OCI-LY7 (cell line): ENCODE results near the gene DAPK1. TPM values are rescaled to one million over a fixed set of nuclear protein-coding genes. Genes with fewer than 3 reads are reported as not detected.

Experiments
- BruUV-seq: library from RNA; stranded (reverse); fragments of 400-500 nt; replicated peaks from 2 replicates; lab custom pipeline; 2021; lab: Mats Ljungman, UMichigan
- CTCF ChIA-PET: fragments of 300-600 bp; sonication (Branson Sonifier 250); formaldehyde crosslinking; loops from one replicate; lab custom pipeline; 2022; ENCODE audit warnings: antibody characterized with exemption; ENCODE audit not compliant: unreplicated experiment; lab: Charles Lee
- POLR2A ChIA-PET: fragments of 300-600 bp; sonication (Branson Sonifier 250); formaldehyde crosslinking; loops from one replicate; lab custom pipeline; 2022; ENCODE audit warnings: antibody characterized with exemption; lab: Charles Lee
- DNase-seq: peaks from one replicate; pipeline ENCODE4 v3.0.0-alpha.2; 2015; ENCODE audit warnings: low spot score
- H2AFZ ChIP-seq: fragments of 200-600 bp; sonication (generic), shearing (Covaris generic); 2 replicates; pipeline ENCODE4 v1.6.1; 2014; ENCODE audit warnings: mild to moderate bottlenecking, antibody characterized with exemption, low read length, moderate library complexity
- H3K27ac ChIP-seq: fragments of 200-600 bp; sonication (generic); 2 replicates; pipeline ENCODE4 v1.5.1; 2014; ENCODE audit warnings: mixed run types, low read depth, mild to moderate bottlenecking, moderate library complexity, low read length, inconsistent platforms; ENCODE audit not compliant: poor library complexity, severe bottlenecking
- H3K36me3 ChIP-seq: fragments of 200-600 bp; sonication (generic); 2 replicates; pipeline ENCODE4 v1.6.1; 2014; ENCODE audit warnings: mild to moderate bottlenecking, antibody characterized with exemption, low read length, moderate library complexity, mixed read lengths; ENCODE audit not compliant: insufficient read depth
- H3K4me1 ChIP-seq: fragments of 200-600 bp; sonication (generic); 2 replicates; pipeline ENCODE4 v1.5.1; 2014; ENCODE audit warnings: mild to moderate bottlenecking, low read length; ENCODE audit not compliant: insufficient read depth, poor library complexity, severe bottlenecking
- H3K4me2 ChIP-seq: fragments of 200-600 bp; sonication (generic); 2 replicates; pipeline ENCODE4 v1.6.1; 2014; ENCODE audit warnings: mild to moderate bottlenecking, low read length
- H3K4me3 ChIP-seq: fragments of 200-600 bp; sonication (generic); 2 replicates; pipeline ENCODE4 v1.5.1; 2014; ENCODE audit warnings: mild to moderate bottlenecking, low read depth, low read length; ENCODE audit not compliant: poor library complexity, severe bottlenecking
- H3K79me2 ChIP-seq: fragments of 200-600 bp; sonication (generic); 2 replicates; pipeline ENCODE4 v1.6.1; 2016; ENCODE audit warnings: low read depth, mild to moderate bottlenecking, low read length, moderate library complexity, mixed read lengths; ENCODE audit not compliant: insufficient read depth
- H3K9me2 ChIP-seq: fragments of 200-600 bp; sonication (generic); 2 replicates; pipeline ENCODE4 v1.6.1; 2016; ENCODE audit warnings: mild to moderate bottlenecking, low read length, mixed read lengths; ENCODE audit not compliant: insufficient read depth
- H3K9me3 ChIP-seq: fragments of 200-600 bp; sonication (generic); 2 replicates; pipeline ENCODE4 v1.6.1; 2014; ENCODE audit warnings: mild to moderate bottlenecking, mixed run types, low read length, mixed read lengths
- H4K20me1 ChIP-seq: fragments of 200-600 bp; sonication (generic); 2 replicates; pipeline ENCODE4 v1.6.1; 2014; ENCODE audit warnings: mild to moderate bottlenecking, antibody characterized with exemption, low read length, moderate library complexity, mixed read lengths; ENCODE audit not compliant: insufficient read depth
- CTCF ChIP-seq: fragments of 200-600 bp; sonication (generic); conservative IDR thresholded peaks from 2 replicates; pipeline ENCODE4 v1.5.1; 2014; ENCODE audit warnings: mild to moderate bottlenecking, antibody characterized with exemption, low read length, moderate library complexity, mixed read lengths
- EZH2phosphoT487 ChIP-seq: fragments of 200-600 bp; sonication (generic); IDR thresholded peaks from 2 replicates; pipeline ENCODE4 v1.6.1; 2018; ENCODE audit warnings: low read depth, borderline replicate concordance, mild to moderate bottlenecking, mixed run types, antibody characterized with exemption, low read length, moderate library complexity, mixed read lengths
- intact Hi-C: fragments of 100-400 bp; cut with micrococcal nuclease; formaldehyde crosslinking; loops from one replicate; pipeline ENCODE4 v1.10.0; 2022; ENCODE audit not compliant: unreplicated experiment
- total RNA-seq, 2 experiments: library from RNA; depleted of rRNA in 1 of 2; stranded (reverse); fragments of >200 nt in 1 of 2; shearing (Covaris generic) in 1 of 2; gene quantifications; 2 replicates each; pipeline ENCODE4 v1.2.3, GENCODE V29; 2014 to 2022

The DAPK1 gene
- total RNA-seq, 2 experiments from 2014 or later = 0.25 to 3.5 TPM

DNA sequence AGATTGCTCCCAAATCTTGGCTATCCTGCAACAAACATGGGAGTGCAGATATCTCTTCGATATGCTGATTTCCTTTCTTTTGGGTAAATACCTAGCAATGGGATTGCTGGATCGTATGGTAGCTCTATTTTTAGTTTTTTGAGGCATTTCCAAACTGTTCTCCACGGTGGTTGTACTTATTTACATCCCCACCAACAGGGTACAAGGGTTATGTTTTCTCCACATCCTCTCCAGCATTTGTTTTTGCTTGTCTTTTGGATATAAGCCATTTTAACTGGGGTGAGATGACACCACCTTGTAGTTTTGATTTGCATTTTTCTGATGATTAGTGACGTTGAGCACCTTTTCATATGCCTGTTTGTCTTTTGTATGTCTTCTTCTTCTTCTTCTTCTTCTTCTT is 248.5 kb downstream of the DAPK1 start:
- POLR2A ChIA-PET = no interaction called here
- H3K9me3 ChIP-seq = no peaks in the 10 kb centered on the region
- H3K9me2 ChIP-seq = no peaks in the 10 kb centered on the region
- no peaks in the 10 kb centered on the region for H4K20me1 ChIP-seq
- no peaks in the 10 kb centered on the region for H3K79me2 ChIP-seq
- intact Hi-C loops = no loop called here
- TF ChIP-seq EZH2phosphoT487 = no peak
- no peak for TF ChIP-seq CTCF
- no peak for DNase-seq
- no peak overlapping the region for H3K4me2 ChIP-seq
- CTCF ChIA-PET = no interaction called here
- no TSS peak for BruUV-seq
- H3K4me1 ChIP-seq = no peaks in the 10 kb centered on the region
- no peak overlapping the region for H3K27ac ChIP-seq
- H3K4me3 ChIP-seq = no peak overlapping the region
- H3K36me3 ChIP-seq = no peaks in the 10 kb centered on the region
- no peak overlapping the region for H2AFZ ChIP-seq

DNA sequence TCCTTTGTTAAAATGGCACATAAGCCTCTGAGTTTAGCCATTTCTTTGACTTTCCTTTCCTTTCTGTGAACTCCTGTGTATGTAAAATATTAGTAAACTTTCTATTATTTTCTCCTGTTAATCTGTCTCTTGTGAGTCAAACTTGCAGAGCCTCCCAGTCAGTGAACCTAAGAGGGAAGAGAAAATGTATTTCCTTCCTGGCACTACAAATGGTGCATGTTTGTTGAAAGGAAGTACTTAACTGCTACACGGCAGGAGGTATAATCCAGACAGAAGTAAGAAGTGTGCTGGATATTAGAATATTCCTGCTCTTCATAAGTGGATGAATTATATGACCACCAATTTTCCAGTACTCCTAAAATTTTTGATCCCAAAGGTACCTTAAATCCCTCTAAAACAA is 251.2 kb downstream of the DAPK1 start:
- Histone ChIP-seq H2AFZ (no peak overlapping the region), H4K20me1 (no peaks in the 10 kb centered on the region), H3K4me1 (no peaks in the 10 kb centered on the region), H3K4me3 (no peak overlapping the region), H3K79me2 (no peaks in the 10 kb centered on the region), H3K9me3 (no peaks in the 10 kb centered on the region), H3K9me2 (no peaks in the 10 kb centered on the region), H3K36me3 (no peaks in the 10 kb centered on the region), H3K27ac (no peak overlapping the region), H3K4me2 (no peak overlapping the region)
- no peak for DNase-seq
- POLR2A ChIA-PET = no interaction called here
- CTCF ChIA-PET = no interaction called here
- no TSS peak for BruUV-seq
- intact Hi-C loops = no loop called here
- TF ChIP-seq CTCF (no peak), EZH2phosphoT487 (no peak)

GRCh38 chr9:87749335-87750035 is 251.8 kb downstream of the DAPK1 start:
- Histone ChIP-seq H3K27ac (no peak overlapping the region), H4K20me1 (no peaks in the 10 kb centered on the region), H3K36me3 (no peaks in the 10 kb centered on the region), H3K9me2 (no peaks in the 10 kb centered on the region), H3K79me2 (no peaks in the 10 kb centered on the region), H3K9me3 (no peaks in the 10 kb centered on the region), H3K4me2 (no peak overlapping the region), H3K4me3 (no peak overlapping the region), H3K4me1 (no peaks in the 10 kb centered on the region), H2AFZ (no peak overlapping the region)
- CTCF ChIA-PET = no interaction called here
- POLR2A ChIA-PET = no interaction called here
- intact Hi-C loops = no loop called here
- no peak for TF ChIP-seq CTCF
- no peak for TF ChIP-seq EZH2phosphoT487
- no peak for DNase-seq
- BruUV-seq = no TSS peak
